Measurements from ENCODE around the gene IFNL1. TPM values are rescaled to one million over a fixed set of nuclear protein-coding genes. Genes with fewer than 3 reads are reported as not detected.
"Not testable (repeated sequence)": the region's sequence is repeated elsewhere in the genome, so short reads cannot be mapped to it uniquely, and the experiment has no call there.

The IFNL1 gene
- total RNA-seq, 1 donor from 2014 or later, result not detected

DNA sequence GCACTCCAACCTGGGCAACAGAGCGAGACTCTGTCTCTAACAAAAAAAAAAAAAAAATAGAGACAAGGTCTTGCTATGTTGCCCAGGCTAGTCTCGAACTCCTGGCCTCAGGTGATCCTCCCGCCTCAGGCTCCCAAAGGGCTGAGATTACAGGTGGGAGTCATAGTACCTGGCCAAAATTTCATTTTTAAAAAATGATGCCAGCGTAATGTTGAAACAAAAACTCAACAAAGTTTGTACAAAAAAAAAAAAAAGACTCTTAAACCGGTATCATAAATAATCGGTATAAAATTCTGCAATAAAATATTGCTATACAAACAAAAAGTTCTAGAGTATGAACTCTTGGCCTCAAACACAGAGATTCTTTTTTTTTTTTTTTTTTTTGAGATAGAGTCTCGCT lies 36.1 kb downstream of the IFNL1 start:
- DNase-seq (ENCODE audit: low spot score), result no peak

- not testable (repeated sequence) for DNase-seq (ENCODE audit: low spot score)
Observed at GRCh38 chr19:39332738-39333137, 36.5 kb downstream of the IFNL1 start.

- no peak for DNase-seq (ENCODE audit: low spot score)
Observed at GRCh38 chr19:39333507-39333906, 37.3 kb downstream of the IFNL1 start.

- DNase-seq (ENCODE audit: low spot score), result no peak
Observed at GRCh38 chr19:39334444-39334976, 38.3 kb downstream of the IFNL1 start.

DNA sequence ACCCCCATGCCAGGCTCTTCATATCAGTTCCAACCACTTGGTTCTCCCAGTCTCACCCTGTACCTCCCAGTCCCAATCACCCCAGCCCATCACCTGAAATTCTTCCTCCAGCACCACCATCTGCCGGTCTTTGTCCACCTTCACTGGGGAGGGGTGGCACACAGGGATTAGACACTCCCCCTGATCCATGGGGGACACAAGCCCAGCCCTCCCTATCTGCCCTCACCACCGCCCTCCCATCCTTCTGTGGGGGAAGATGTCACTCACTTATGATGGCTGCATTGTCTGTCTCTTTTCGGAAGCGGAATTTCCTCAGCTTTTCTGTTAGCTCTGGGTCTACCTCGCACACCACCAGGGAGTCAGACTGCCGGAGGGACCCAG lies 39.0 kb downstream of the IFNL1 start:
- DNase-seq (ENCODE audit: low spot score), result no peak

DNA sequence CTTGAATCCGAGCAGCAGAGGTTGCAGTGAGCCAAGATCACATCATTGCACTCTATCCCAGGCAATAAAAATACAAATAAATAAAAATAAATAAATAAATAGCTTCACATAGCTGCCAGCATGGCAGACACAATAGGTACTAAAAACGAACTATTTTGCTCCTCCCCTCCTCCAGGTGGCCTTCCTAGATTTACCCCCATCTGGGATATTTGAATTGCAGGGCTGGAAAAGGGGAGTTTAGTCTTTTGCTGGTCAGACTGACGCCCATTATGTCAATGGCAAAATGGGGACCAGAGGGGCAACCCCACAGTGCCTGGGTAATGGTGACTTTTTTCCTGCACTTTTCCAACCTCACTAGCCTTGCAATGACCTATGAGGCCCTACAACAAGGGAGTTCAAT lies 40.3 kb downstream of the IFNL1 start:
- DNase-seq (ENCODE audit: low spot score), result no peak

- DNase-seq (ENCODE audit: low spot score), result no peak
Observed at GRCh38 chr19:39339674-39340073, 43.5 kb downstream of the IFNL1 start.

DNA sequence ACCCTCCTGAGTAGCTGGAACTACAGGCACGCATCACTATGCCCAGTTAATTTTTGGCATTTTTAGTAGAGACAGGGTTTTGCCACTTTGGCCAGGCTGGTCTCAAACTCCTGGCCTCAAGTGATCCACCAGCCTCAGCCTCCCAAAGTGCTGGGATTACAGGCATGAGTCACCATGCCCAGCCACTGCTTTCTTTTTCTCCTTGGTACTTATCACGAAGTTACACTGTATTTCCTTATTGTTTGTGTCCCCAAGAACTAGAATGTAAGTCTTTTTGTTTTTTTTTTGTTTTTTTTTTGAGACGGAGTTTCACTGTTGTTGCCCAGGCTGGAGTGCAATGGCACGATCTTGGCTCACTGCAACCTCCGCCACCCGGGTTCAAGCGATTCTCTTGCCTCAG lies 43.9 kb downstream of the IFNL1 start:
- DNase-seq (ENCODE audit: low spot score), result not testable (repeated sequence)

GRCh38 chr19:39341129-39341718 lies 45.0 kb downstream of the IFNL1 start:
- no peak for DNase-seq (ENCODE audit: low spot score)

GRCh38 chr19:39341719-39342604 lies 45.8 kb downstream of the IFNL1 start, which contains the start of gene SAMD4B:
Gene SAMD4B (plus strand): TSS chr19:39342421. CDS start chr19:39356894, 14,473 bp downstream.
- peak; percentile 99 for DNase-seq (ENCODE audit: low spot score)

- DNase-seq (ENCODE audit: low spot score), result no peak
Observed at GRCh38 chr19:39342647-39343305, 46.6 kb downstream of the IFNL1 start.

- no peak for DNase-seq (ENCODE audit: low spot score)
Observed at GRCh38 chr19:39345956-39346355, 49.7 kb downstream of the IFNL1 start.

GRCh38 chr19:39347332-39348164 lies 51.3 kb downstream of the IFNL1 start:
- no peak for DNase-seq (ENCODE audit: low spot score)

Other genes with a start within 250 kb of the IFNL1 start
- gene ACP7, start 212.0 kb upstream of the IFNL1 start, total RNA-seq, result 1.8 TPM
- 88.2 TPM for gene PAK4, start 170.6 kb upstream of the IFNL1 start, total RNA-seq
- gene NCCRP1, start 99.4 kb upstream of the IFNL1 start, total RNA-seq, result 18.4 TPM
- not detected for gene SYCN, start 92.1 kb upstream of the IFNL1 start, total RNA-seq
- gene IFNL3, start 51.4 kb upstream of the IFNL1 start, total RNA-seq, result not detected
- not detected for gene IFNL4, start 47.6 kb upstream of the IFNL1 start, total RNA-seq
- gene IFNL2, start 28.0 kb upstream of the IFNL1 start, total RNA-seq, result not detected
- gene LRFN1, start 24.5 kb downstream of the IFNL1 start, total RNA-seq, result 1.7 TPM
- 22.3 TPM for gene GMFG, start 39.6 kb downstream of the IFNL1 start, total RNA-seq
- 104 TPM for gene SAMD4B, start 46.0 kb downstream of the IFNL1 start, total RNA-seq
- 36.9 TPM for gene PAF1, start 94.7 kb downstream of the IFNL1 start, total RNA-seq
- 51.8 TPM for gene MED29, start 95.0 kb downstream of the IFNL1 start, total RNA-seq
- gene ZFP36, start 110.4 kb downstream of the IFNL1 start, total RNA-seq, result 230 TPM
- gene PLEKHG2, start 116.3 kb downstream of the IFNL1 start, total RNA-seq, result 38.8 TPM
- 2,118 TPM for gene RPS16, start 139.5 kb downstream of the IFNL1 start, total RNA-seq
- 121 TPM for gene SUPT5H, start 149.2 kb downstream of the IFNL1 start, total RNA-seq
- gene TIMM50, start 184.4 kb downstream of the IFNL1 start, total RNA-seq, result 64.9 TPM
- gene DLL3, start 202.5 kb downstream of the IFNL1 start, total RNA-seq, result not detected
- gene SELENOV, start 218.7 kb downstream of the IFNL1 start, total RNA-seq, result not detected
- 2.4 TPM for gene EID2B, start 236.4 kb downstream of the IFNL1 start, total RNA-seq
- gene EID2, start 243.8 kb downstream of the IFNL1 start, total RNA-seq, result 10.4 TPM